ENCODE measurements around the gene EXOC3L2.

Gene EXOC3L2

DNA sequence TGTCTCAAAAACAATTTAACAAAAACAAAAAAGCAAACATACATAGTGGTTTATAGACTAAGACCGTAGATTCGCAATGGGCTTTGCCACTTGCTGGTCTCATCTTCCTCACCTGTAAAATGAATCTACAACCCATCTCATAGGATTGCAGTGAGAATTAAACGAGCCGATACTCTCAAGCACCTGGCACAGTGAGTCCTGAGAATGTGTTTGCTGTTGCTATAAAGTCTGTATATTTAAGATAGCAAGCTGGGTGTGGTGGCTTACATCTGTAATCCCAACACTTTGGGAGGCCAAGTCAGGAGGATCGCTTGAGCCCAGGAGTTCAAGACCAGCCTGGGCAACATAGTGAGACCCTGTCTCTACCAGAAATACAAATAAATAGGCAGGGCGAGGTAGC is 22.5 kb downstream of the EXOC3L2 start:
- DNase-seq (ENCODE audit: low read depth in 3 of 3), result no peak

DNA sequence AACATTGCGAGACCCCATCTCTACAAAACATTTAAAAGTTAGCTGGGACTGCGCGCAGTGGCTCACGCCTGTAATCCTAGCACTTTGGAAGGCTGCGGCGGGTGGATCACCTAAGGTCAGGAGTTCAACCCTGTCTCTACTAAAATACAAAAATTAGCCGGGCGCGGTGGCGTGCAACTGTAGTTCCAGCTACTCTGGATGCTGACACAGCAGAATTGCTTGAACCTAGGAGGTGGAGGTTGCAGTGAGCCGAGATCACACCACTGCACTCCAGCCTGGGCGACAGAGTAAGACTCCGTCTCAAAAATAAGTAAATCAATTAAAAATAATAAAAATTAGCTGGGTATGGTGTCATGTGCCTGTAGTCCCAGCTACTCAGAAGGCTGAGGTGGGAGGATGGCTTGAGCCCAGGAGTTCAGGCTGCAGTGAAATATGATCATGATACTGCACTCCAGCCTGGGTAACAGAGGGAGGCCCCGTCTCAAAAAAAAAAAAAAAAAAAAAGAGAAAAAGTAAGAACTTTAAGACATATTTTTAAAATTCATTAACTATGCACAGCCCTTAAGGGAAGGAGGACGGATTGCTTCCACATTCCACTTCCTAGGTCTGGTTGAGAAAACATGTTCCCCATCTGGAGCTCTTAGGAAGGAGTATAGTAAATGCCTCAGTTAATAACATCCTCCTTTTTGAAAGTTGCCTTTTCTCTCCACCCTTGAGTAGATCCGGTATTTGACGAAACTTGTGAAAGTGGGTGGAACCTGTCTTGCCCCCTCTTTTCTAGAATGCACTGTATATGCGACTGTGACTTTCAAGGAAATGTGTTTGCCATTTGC is 26.1 kb downstream of the EXOC3L2 start:
- DNase-seq (ENCODE audit: low read depth in 3 of 3), result no peak

DNA sequence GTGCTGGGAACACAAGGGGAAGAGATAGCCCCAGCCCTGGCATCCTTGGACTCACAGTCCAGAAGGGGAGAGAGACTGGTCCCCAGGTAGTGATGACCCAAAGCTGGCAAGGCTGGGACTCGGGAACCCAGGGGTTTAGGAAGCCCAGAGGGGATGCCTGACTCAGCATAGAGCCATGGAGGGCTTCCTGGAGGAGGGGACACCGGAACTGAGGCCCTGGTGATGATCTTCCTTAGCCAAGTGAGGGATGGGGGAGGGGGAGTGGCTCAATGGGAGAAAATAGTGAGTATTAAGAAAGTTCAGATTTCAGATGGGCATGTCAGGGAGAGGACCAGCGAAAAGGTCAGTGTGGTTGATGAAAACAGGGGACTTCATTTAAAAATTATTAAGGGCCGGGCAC is 26.8 kb downstream of the EXOC3L2 start:
- DNase-seq (ENCODE audit: low read depth in 3 of 3), result no peak

DNA sequence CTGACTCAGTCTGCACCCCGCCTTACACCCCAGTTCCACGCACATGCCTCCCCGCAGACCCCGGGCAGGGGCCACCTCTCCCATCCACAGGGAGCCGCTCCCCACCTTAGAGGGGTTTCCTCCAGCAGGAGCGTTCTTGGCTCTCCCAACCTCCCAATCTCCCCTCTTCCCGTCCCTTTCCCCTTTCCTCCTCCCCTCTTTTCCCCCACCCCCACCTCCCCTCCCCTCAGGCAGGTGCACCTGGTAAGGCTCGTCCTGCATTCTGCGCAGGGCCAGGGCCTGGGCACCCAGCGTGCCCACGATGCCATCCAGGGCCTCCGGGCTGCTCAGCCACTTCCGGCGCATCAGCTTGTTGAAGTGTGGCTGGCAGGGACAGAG is 27.3 kb downstream of the EXOC3L2 start:
- no peak for DNase-seq (ENCODE audit: low read depth in 3 of 3)

DNA sequence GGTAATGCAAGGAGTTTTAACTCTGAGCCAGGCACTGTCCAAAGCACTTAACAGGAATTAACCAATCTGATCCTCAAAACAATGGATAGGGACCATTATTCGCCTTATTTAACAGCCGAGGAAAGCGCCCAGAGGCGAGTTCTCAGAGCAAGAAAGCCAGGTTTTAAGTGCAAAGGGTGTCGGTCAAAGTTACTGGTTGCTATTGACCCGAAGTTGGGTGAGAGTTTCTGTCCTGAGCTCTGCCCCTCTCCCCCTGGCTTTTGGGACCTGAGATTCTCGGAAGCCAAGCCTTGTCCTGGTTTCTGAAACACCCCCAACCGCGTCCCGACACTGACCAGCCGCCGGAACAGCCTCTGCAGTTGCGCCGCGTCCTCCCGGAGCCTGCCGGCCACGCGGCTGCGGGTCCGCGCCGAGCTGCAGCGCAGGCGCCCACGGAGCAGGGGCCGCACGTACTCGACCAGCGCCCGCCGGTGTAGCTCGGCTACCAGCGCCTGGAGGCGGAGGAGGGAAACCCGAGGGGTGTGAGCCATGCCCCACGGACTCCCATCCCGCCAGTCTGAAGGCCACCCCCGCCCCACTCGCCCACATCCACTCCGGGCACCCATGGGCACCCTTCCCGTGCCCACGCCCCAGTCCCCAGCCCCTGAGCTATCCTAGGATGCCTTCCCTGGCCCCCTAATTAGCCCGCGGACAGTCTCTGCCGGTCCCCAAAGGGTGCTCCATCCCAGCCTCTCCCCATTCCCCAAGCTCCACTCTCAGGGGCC is 27.8 kb downstream of the EXOC3L2 start:
- no peak for DNase-seq (ENCODE audit: low read depth in 3 of 3)

- no peak for DNase-seq (ENCODE audit: low read depth in 3 of 3)
Observed at GRCh38 chr19:45216667-45217066, 28.5 kb downstream of the EXOC3L2 start.

- DNase-seq (ENCODE audit: low read depth in 3 of 3), result no peak
Observed at GRCh38 chr19:45215391-45216191, 29.6 kb downstream of the EXOC3L2 start.

- DNase-seq (ENCODE audit: low read depth in 3 of 3), result no peak
Observed at GRCh38 chr19:45213031-45213430, 32.2 kb downstream of the EXOC3L2 start.

DNA sequence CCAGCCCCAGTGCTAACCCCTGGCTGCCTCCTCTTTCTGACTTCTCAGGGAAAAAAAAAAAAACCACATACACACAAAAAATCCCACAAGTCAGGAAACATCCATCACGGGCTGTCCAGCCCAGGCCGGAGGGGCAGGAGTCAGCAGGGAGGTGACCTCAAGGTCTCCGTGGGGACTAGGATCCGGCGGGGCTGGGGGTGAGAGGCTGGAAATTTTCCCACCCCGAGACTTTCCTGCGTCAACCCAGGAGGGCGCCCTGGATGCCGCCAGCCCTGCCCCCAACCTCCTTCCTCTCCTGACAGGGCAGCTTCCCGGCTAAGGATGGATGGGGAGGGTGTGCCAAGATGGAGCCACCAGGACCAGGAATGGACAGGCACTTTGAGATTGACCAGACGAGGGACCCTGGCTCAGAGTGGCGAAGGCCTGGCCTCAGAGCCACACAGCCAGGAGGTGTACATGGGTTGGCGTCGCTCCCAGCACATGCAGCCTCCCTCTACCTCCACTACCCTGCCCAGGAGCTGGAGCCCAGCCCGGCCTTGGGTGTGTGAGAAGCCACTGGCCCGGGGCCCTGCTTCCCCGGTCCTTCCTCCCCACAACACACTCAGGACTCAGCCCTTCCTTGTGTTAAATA is 33.3 kb downstream of the EXOC3L2 start:
- no peak for DNase-seq (ENCODE audit: low read depth in 3 of 3)

- no peak for DNase-seq (ENCODE audit: low read depth in 3 of 3)
Observed at GRCh38 chr19:45206328-45206727, 38.9 kb downstream of the EXOC3L2 start.

GRCh38 chr19:45205810-45206209 is 39.4 kb downstream of the EXOC3L2 start:
- DNase-seq (ENCODE audit: low read depth in 3 of 3), result no peak

GRCh38 chr19:45202637-45203036 is 42.6 kb downstream of the EXOC3L2 start:
- DNase-seq (ENCODE audit: low read depth in 3 of 3), result no peak

GRCh38 chr19:45200568-45200967 is 44.6 kb downstream of the EXOC3L2 start:
- no peak for DNase-seq (ENCODE audit: low read depth in 3 of 3)

- no peak for DNase-seq (ENCODE audit: low read depth in 3 of 3)
Observed at GRCh38 chr19:45195764-45196163, 49.4 kb downstream of the EXOC3L2 start.

DNA sequence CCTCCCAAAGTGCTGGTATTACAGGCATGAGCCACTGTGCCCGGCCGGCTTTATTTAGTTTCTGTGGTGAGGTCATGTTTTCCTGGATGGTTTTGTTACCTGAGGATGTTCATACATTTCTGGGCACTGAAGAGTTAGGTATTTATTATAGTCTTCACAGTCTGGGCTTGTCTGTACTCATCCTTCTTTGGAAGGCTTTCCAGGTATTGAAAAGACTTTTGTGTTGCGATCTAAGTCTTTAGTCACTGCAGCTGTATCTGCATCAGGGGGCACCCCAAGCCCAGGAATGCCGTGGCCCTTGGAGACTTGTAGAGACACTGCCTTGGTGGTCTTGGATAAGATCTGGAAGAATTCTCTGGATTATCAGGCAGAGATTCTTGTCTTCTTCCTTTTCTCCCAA is 53.8 kb downstream of the EXOC3L2 start:
- no peak for DNase-seq (ENCODE audit: low read depth in 3 of 3)

DNA sequence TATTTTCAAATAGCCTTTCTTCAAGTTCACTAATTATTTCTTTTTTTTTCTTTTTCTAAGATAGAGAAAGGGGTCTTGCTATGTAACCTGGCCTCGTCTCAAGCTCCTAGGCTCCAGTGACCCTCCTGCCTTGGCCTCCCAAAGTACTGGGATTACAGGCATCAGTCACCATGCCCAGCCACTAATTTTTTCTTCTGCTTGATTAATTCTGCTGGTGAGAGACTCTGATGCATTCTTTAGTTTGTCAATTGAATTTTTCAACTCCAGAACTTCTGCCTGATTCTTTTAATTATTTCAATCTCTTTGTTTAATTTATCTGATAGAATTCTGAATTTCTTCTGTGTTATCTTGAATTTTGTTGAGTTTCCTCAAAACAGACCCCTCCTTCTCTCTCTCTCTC is 55.2 kb downstream of the EXOC3L2 start:
- no peak for DNase-seq (ENCODE audit: low read depth in 3 of 3)

- DNase-seq (ENCODE audit: low read depth in 3 of 3), result no peak
Observed at GRCh38 chr19:45187421-45188100, 57.6 kb downstream of the EXOC3L2 start.

GRCh38 chr19:45186509-45187334 is 58.5 kb downstream of the EXOC3L2 start:
- no peak for DNase-seq (ENCODE audit: low read depth in 3 of 3)

DNA sequence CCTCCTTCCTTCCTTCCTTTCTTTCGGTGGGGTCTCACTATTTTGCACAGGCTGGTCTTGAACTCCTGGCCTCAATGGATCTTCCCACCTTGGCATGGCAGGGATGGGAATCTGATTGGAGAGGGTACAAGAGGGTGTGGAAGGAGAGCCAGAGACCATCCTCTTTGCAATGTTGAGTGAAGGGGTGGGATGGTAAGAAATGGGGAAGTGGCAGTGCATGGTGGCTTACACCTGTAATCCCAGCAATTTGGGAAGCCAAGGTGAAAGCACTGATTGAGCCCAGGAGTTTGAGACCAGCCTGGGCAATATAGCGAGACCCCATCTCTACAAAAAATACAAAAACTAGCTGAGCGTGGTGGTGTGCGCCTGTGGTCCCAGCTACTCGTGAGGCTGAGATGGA is 61.1 kb downstream of the EXOC3L2 start:
- DNase-seq (ENCODE audit: low read depth in 3 of 3), result no peak

DNA sequence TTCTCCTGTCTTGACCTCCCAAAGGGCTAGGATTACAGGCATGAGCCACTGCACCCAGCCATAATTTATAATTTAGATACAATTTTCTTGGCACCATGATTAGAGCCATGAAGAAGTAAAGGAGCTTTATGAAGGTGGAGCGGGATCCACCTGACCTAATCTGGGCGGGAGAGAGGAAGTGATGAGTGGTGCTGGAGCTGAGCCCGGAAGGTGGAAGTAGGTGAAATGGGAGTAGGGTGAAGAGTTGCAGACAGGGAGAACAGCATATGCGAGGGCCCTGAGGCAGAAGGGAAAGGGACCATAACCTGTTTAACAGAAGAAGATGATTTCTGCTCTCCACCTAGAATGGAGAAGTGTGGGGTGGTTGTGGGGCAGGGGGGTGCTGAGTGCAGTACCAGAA is 62.4 kb downstream of the EXOC3L2 start:
- no peak for DNase-seq (ENCODE audit: low read depth in 3 of 3)
